ENCODE results near the gene KCTD16. TPM values are rescaled to one million over a fixed set of nuclear protein-coding genes. Genes with fewer than 3 reads are reported as not detected.

Gene KCTD16
- total RNA-seq, 1 donor from 2014 or later, result 24.3 TPM

- H3K36me3 Mint-ChIP-seq (ENCODE audit: insufficient read depth), result peaks cover 4% of the 10 kb centered on the region
- H3K4me3 Mint-ChIP-seq (ENCODE audit: low read depth), result no peak overlapping the region
- no peak for DNase-seq (ENCODE audit: low spot score, unreplicated experiment)
- TF ChIP-seq CTCF (IDR thresholded peaks at IDR 0.05; ENCODE audit: unreplicated experiment), result no peak
- H3K27me3 Mint-ChIP-seq, result no peaks in the 10 kb centered on the region
- no peak overlapping the region for H3K27ac Mint-ChIP-seq
- peaks cover 17% of the 10 kb centered on the region for H3K4me1 Mint-ChIP-seq (ENCODE audit: low read depth)
- H3K9me3 Mint-ChIP-seq (ENCODE audit: low read depth), result peaks cover 3% of the 10 kb centered on the region
Measured at GRCh38 chr5:144323181-144323580, 152.5 kb downstream of the KCTD16 start.

- Mint-ChIP-seq H3K27me3 (no peaks in the 10 kb centered on the region), H3K4me1 (ENCODE audit: low read depth) (peaks cover 12% of the 10 kb centered on the region), H3K4me3 (ENCODE audit: low read depth) (no peak overlapping the region), H3K9me3 (ENCODE audit: low read depth) (peaks cover 3% of the 10 kb centered on the region), H3K27ac (no peak overlapping the region), H3K36me3 (ENCODE audit: insufficient read depth) (peaks cover 4% of the 10 kb centered on the region)
- no peak for TF ChIP-seq CTCF (IDR thresholded peaks at IDR 0.05; ENCODE audit: unreplicated experiment)
- DNase-seq (ENCODE audit: low spot score, unreplicated experiment), result no peak
Measured at GRCh38 chr5:144325532-144325931, 154.9 kb downstream of the KCTD16 start.

- peaks cover 11% of the 10 kb centered on the region for H3K4me1 Mint-ChIP-seq (ENCODE audit: low read depth)
- no peaks in the 10 kb centered on the region for H3K27me3 Mint-ChIP-seq
- H3K4me3 Mint-ChIP-seq (ENCODE audit: low read depth), result no peak overlapping the region
- no peak for TF ChIP-seq CTCF (IDR thresholded peaks at IDR 0.05; ENCODE audit: unreplicated experiment)
- DNase-seq (ENCODE audit: low spot score, unreplicated experiment), result no peak
- H3K9me3 Mint-ChIP-seq (ENCODE audit: low read depth), result peaks cover 3% of the 10 kb centered on the region
- peaks cover 6% of the 10 kb centered on the region for H3K36me3 Mint-ChIP-seq (ENCODE audit: insufficient read depth)
- no peak overlapping the region for H3K27ac Mint-ChIP-seq
Measured at GRCh38 chr5:144328494-144328893, 157.8 kb downstream of the KCTD16 start.

- H3K9me3 Mint-ChIP-seq (ENCODE audit: low read depth), result peaks cover 2% of the 10 kb centered on the region
- H3K36me3 Mint-ChIP-seq (ENCODE audit: insufficient read depth), result peaks cover 6% of the 10 kb centered on the region
- H3K27ac Mint-ChIP-seq, result no peak overlapping the region
- no peak for TF ChIP-seq CTCF (IDR thresholded peaks at IDR 0.05; ENCODE audit: unreplicated experiment)
- H3K4me3 Mint-ChIP-seq (ENCODE audit: low read depth), result no peak overlapping the region
- H3K27me3 Mint-ChIP-seq, result no peaks in the 10 kb centered on the region
- DNase-seq (ENCODE audit: low spot score, unreplicated experiment), result no peak
- peaks cover 11% of the 10 kb centered on the region for H3K4me1 Mint-ChIP-seq (ENCODE audit: low read depth)
Measured at GRCh38 chr5:144328980-144329379, 158.3 kb downstream of the KCTD16 start.

- peaks cover 4% of the 10 kb centered on the region for H3K36me3 Mint-ChIP-seq (ENCODE audit: insufficient read depth)
- H3K27me3 Mint-ChIP-seq, result no peaks in the 10 kb centered on the region
- peaks cover 11% of the 10 kb centered on the region for H3K4me1 Mint-ChIP-seq (ENCODE audit: low read depth)
- no peaks in the 10 kb centered on the region for H3K9me3 Mint-ChIP-seq (ENCODE audit: low read depth)
- H3K4me3 Mint-ChIP-seq (ENCODE audit: low read depth), result no peak overlapping the region
- no peak overlapping the region for H3K27ac Mint-ChIP-seq
- DNase-seq (ENCODE audit: low spot score, unreplicated experiment), result no peak
- TF ChIP-seq CTCF (IDR thresholded peaks at IDR 0.05; ENCODE audit: unreplicated experiment), result no peak
Measured at GRCh38 chr5:144329681-144330080, 159.0 kb downstream of the KCTD16 start.

Measured in progenitor cell of endocrine pancreas (in vitro differentiated cells).